GM15510 (cell line): ENCODE measurements around the gene HPS4.

Experiments used
- POLR2A ChIP-seq: IDR thresholded peaks from 3 replicates; pipeline ENCODE4 v1.6.1; 2011; ENCODE audit warnings: borderline replicate concordance; ENCODE audit not compliant: insufficient read length; ENCODE audit errors: extremely low read depth

HPS4 gene

DNA sequence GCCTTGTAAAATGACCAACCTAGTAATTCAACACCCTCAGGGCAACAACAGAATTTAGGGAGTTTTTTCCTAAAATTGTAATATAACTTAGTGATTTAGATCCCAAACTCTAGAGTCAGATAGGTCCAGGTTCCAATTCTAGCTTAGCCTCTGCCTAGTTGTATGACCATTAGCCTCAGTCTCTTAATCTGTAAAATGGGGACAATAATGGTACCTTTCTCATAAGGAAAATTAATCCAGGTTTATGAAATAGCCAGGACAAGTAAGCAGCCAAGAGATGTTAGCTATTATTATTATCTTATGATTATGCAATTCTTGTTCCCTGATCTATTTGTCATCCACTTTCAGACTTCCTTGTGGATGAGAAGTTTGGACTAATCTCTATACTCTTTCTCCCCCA lies 24.6 kb upstream of the HPS4 start:
- no peak for TF ChIP-seq POLR2A

DNA sequence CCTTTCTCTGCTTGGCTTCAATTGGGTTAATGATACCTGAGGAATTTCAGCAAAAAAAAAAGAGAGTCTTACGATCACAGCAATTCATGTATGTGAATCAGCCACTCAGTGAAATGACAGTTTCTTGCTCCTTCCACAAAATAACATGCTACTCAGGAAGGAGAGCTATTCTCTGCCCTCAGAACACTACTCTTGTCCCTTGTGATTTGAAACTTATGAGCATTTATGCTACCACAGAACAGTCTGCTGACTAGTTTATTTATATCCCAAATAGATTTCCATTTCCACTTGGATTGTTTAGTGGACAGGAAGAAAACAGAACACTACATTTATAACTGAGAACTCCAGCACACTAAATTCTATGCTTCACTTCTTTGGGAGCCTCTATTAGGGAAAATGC lies 20.2 kb upstream of the HPS4 start:
- TF ChIP-seq POLR2A, result no peak

DNA sequence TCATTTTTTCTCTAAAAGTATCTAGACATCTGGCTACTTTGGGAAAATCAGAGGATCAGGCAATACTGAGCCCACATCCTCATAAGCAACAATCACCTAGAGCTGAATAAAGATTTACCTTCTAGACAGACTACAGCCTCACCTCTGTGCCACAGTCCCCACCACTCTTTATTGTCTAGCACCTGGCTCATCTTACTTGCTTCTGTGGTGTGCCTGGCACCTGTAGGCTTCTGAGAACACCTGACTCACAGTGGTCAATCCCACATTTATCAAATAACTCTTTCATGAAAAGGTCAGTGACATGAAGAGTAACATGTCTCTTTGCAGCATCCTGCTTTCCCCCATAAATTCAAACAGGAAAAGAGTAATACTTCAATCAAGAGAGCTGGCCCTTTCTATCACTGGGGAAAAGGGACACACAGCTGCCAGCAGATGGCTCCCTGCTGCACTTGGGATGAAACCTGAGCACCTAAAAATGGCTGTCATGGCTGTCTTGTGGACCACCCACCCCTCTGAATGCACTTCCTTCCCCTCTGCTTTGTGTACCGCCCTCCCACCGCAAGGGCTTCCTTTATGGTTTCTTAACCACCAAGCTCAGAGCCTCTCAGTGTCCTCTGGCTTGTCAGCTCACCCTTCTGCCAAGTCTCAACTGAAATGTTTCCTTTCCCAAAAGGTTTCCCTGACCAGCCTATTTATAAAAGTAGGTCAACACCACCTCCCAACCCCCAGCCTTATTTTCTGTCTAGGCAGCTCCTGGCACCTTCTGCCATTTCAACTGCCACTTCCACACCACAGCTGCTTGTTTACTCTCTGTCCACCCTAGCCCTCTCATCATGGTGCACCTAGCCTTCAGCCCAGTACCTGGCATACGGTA lies 19.3 kb upstream of the HPS4 start:
- TF ChIP-seq POLR2A, result no peak

DNA sequence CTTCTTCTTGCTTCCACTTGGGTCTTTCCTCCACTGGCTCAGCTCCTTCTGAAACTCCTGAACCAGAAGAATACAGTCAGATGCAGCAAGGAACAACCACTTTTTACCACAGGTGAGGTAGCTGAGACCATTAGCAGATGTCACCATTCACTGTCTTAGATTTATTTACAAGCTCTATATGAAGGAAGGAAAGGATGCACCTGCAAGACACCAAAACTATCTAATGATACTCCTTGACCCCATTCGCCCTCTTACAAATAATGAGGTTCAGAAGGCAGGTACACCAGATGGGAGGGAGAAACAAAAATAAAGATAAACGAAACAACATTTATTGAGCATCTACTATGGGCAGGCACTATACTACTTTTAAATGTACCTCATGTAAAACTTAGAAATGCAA lies 18.4 kb upstream of the HPS4 start:
- no peak for TF ChIP-seq POLR2A

DNA sequence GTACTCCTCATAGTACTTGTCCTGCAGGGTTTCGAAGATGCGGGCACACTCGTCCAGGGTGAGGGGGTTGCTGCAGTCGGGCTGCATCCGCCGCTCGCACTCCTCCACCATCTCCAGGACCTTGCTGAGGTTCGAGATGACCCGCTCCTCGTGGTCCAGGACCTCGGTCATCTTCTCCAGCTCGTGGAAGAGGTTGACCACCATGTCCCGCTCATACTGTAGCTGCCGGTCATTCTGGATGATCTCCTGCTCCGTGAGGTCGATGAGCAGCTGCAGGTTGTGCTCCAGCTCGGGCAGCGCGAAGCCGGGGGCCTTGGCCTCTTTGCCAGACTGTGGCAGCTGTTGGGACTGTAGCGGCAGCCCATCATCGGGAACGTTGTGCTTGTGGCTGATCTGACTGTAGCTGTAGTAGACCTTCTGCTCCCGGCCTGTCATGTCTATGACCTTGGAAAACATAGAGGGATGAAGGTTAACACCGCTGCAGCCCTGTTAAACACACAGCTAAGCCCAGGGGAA lies 15.7 kb upstream of the HPS4 start:
- no peak for TF ChIP-seq POLR2A

DNA sequence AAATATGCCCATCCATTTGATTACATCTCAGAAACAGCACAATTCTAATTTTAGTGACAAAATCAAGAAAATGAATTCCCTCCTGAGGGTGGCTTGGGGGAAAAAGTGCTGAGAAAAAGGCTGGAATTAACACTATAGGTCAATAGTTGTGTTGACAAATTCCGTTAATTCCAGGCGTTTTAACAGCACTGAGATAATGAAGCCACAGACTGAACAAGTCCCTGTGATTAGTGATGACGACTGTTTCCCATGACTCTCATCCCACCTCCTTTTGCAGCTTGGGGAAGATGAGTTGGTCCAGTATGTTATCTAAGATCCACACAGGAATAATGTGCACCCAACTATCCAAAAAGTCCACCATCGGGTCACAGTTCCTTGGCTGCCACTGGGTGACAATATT lies 12.9 kb upstream of the HPS4 start:
- TF ChIP-seq POLR2A, result no peak

DNA sequence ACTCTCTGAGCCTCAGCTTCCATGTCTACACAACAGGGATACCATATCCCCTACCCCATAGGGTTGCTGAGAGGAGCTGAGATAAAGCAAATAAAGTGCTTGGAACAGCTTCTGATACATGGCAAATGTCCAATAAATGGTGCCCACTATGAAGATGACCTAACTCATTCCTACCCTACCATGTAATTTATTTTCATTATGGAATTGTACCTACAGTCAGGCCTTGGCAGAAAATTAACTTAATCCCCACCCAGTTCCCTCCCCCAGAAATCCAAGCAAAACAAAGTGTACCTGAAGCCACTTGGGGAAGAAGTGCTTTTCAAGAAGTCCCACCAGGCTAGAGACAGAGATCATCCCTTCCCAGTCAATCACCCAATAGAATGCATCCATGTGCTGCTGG lies 10.9 kb upstream of the HPS4 start:
- no peak for TF ChIP-seq POLR2A

DNA sequence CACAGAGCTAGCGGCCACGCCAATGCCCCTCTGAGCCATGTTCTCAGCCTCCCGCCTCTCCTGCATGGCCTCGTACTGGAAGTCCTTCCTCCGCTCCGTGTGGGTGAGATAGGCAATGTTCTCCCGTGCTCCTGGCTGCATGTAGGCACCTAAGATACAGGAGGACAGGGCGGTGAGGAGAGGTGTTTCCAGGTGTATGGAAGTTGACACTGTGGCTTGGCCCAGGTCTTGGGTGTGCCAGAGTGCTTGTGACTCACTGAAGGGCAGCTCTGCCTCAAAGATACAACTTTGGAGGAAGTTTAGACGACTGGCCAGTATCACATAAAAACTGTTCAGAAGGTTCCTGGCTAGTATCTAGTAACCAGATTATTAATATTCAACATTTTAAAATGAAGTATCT lies 8.6 kb upstream of the HPS4 start:
- no peak for TF ChIP-seq POLR2A

DNA sequence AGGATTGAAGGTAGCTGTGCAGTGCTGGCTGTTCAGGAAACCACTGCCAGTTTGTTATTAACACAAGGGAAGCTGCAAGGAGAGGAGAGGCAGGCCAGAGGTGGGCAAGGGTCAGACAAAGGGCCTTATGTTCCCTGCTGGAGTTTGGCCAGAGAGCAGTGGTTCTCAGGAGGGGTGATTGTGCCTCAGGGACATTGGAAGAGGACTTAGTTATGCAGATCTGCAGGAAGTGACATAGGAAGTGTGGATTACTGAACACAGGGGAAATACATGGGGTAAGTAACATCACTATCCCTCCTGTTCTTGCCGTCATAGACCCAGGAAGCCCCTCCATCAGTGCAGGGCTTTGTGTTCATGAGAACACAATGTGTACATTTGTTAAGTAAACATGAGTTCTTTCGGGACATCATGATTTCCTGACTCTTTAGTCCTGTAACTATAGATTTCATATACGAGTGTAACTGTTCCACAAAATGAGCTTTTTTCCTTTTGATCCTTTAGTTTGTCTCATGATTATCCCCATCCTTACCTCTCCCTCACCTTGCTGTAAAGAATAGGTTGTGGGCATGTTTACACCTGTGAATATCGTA lies 6.0 kb upstream of the HPS4 start:
- TF ChIP-seq POLR2A, result no peak

DNA sequence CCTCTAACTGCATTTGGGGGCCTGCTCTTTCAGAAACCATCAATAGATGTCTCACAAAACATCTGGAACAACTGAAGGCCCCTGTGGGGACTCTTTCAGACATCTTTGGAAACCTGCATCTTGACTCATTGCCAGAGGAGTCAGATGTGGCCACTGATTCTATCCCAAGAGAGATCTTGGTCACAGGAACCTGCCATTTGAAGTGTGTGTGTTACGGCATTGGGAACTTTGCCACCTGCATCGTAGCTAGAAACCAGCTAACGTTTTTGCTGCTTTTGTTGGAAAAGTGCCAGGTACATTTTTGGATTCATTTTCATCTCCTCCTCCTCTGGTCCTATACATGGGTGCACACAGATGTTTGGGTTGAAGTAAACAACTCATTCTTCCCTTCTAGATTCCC lies 4.4 kb upstream of the HPS4 start:
- no peak for TF ChIP-seq POLR2A

DNA sequence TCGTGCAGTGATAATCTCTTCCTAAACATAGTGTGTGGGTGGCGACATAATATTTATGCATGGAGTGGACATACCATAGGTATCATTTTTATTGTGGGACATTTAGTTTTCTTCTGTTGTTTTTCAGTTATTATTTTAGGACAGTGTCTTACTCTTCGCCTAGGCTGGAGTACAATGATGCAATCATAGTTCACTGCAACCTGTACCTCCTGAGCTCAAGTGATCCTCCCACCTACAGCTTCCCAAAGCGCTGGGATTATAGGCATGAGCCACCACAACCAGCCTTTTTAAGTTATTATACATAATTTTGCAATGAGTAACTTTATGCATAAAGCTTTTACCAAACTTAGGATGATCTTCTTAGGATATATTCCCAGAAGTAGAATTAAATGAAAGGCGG lies 2.8 kb upstream of the HPS4 start:
- no peak for TF ChIP-seq POLR2A

DNA sequence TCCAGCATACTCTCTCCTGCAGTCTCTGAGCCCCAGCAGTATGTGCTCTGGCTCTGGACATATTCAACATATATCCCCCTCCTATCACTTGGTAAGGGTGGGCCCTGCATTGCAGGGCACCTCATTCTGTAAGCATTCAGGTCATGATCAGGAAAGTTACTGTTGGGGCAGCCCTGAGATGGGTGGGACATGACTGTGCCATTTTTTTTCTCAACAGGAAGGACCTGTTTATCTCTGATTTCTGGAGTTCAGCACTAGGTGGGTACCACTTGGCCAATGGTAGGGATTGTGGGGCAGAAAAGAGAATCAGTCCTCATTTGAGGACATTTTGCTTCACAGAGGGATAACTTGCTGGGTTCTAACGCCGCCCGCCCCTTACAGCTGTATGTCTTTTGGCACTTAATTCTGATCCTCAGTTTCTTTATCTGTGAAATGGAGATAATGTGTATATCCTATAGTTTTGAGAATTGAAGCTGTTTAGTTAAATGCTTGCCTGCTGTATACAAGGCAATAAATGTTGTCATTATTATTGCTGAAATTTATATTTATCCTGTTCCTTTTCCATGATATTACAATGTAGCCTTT lies 2.3 kb upstream of the HPS4 start:
- TF ChIP-seq POLR2A, result no peak

DNA sequence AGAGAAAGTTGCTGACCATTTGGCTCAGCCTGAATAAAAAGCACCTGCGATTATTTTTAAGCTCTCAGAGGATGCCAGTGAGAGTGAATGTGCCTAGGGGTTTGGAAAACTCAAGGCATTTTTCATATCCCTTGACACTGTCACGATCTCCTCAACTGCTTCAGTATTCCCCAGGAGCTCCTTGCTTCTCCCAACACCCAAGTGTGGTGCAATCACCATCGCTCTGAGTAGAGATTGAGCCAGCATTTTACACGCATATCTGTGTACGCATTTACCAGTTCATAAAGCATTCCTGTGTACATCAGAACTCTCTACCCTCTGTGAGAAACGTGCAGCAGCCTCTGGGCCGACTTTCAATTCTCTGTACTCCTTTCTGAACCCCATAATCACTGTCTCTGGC lies 1.4 kb upstream of the HPS4 start:
- no peak for TF ChIP-seq POLR2A

DNA sequence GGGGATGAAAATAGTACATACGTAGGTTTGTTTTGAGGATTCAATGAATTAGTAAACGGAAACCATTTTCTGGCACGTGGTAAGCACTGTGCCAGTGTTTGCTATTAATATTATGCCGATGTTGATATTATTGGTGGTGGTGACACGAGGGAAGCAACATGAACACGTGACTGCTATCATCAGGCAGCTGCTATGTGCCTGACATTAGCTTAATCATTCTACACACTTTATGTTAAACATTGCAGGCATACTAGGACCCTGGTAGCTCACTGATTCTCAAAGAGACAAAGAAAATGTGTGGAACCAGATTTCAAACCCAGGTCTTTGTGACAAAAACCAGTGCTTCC lies 750 bp upstream of the HPS4 start:
- TF ChIP-seq POLR2A, result no peak

DNA sequence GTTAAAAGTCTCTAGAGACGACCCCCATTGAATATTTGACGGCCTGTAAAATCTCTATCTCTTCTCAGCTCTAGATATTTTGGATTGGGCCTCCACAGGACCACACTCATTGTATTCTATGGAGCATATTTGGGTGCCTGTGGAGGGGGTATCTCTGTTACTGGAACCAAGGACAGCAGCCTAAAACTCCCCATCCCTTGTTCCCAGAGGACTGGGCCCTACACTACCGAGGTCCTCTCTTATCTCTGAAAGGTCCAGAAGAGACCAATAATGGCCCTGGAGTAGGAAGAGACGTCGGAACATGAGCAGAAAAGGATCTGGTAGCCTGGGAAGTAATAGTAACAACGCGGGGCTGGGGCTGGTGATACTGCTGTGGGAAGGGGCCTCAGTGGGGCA lies 542 bp downstream of the HPS4 start:
- TF ChIP-seq POLR2A, result no peak

DNA sequence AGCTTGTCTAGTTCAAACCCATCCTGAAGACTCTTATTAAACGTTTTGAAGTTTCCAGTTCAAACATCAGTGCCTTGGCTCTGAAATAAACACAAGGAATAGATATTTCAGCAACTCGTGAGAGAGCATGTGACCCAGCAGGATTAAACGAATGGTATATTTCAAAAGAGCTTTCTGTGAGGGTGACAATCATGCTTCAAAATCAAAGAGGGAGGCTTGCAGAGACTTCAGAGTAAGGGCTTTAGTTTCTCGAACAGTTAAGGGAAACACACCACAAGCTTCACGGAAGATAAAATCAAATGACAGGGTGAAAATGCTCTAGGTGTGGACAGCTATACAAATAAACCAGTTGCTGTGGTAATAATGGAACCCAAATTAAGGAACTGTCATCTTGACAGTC lies 1.4 kb downstream of the HPS4 start:
- TF ChIP-seq POLR2A, result no peak
